SHP77 treated with DMSO at 0.1 percent for 48 hours (cell line): ENCODE results near the gene TMIE.

Experiments
- DNase-seq: peaks from one replicate; lab custom pipeline; 2025; lab: John Stamatoyannopoulos, UW

TMIE gene

GRCh38 chr3:46709157-46709654 lies 8.0 kb downstream of the TMIE start:
- no peak for DNase-seq

GRCh38 chr3:46709721-46710120 lies 8.5 kb downstream of the TMIE start:
- no peak for DNase-seq

GRCh38 chr3:46710229-46710628 lies 9.0 kb downstream of the TMIE start:
- DNase-seq = no peak

- no peak for DNase-seq
These were observed 9.6 kb downstream of the TMIE start for GRCh38 chr3:46710671-46711295.

- DNase-seq = no peak
These were observed 10.1 kb downstream of the TMIE start for GRCh38 chr3:46711305-46711704.

- no peak for DNase-seq
These were observed 10.6 kb downstream of the TMIE start for GRCh38 chr3:46711760-46712159.

- no peak for DNase-seq
These were observed 11.2 kb downstream of the TMIE start for GRCh38 chr3:46712191-46713049.

- no peak for DNase-seq
These were observed 12.1 kb downstream of the TMIE start for GRCh38 chr3:46713050-46713897.

GRCh38 chr3:46713898-46714552 lies 12.8 kb downstream of the TMIE start:
- no peak for DNase-seq

- DNase-seq = no peak
These were observed 13.7 kb downstream of the TMIE start for GRCh38 chr3:46714728-46715506.

- DNase-seq = no peak
These were observed 14.4 kb downstream of the TMIE start for GRCh38 chr3:46715507-46716175.

GRCh38 chr3:46716461-46717441 lies 15.6 kb downstream of the TMIE start:
- DNase-seq = no peak

- DNase-seq = no peak
These were observed 16.4 kb downstream of the TMIE start, which contains the start of gene PRSS50 for GRCh38 chr3:46717447-46718231. Gene PRSS50 (minus strand): TSS chr3:46717869. CDS start chr3:46717824, 45 bp downstream.

- DNase-seq = no peak
These were observed 17.9 kb downstream of the TMIE start for GRCh38 chr3:46719044-46719565.

GRCh38 chr3:46719735-46720271 lies 18.6 kb downstream of the TMIE start:
- DNase-seq = no peak

- DNase-seq = no peak
These were observed 19.8 kb downstream of the TMIE start for GRCh38 chr3:46721009-46721408.

- DNase-seq = no peak
These were observed 21.3 kb downstream of the TMIE start for GRCh38 chr3:46722443-46722842.

- DNase-seq = no peak
These were observed 23.2 kb downstream of the TMIE start for GRCh38 chr3:46724424-46724823.
